Tongue (tissue), 2 donors: ENCODE measurements around the gene ACACA. TPM values are rescaled to one million over a fixed set of nuclear protein-coding genes. Genes with fewer than 3 reads are reported as not detected.

ENCODE experiments used
- DNase-seq: peaks from one replicate; pipeline ENCODE4 v3.0.0-alpha.2; 2015
- total RNA-seq: library from RNA; depleted of rRNA; stranded (reverse); fragments of >200 nt; gene quantifications from one replicate; pipeline ENCODE4 v1.2.3, GENCODE V29; 2014

Gene ACACA
- total RNA-seq, 1 donor from 2014 or later, result 45.0 TPM

- peak; percentile 22 for DNase-seq
Measured at GRCh38 chr17:37292429-37293139, 114.1 kb downstream of the ACACA start.

DNA sequence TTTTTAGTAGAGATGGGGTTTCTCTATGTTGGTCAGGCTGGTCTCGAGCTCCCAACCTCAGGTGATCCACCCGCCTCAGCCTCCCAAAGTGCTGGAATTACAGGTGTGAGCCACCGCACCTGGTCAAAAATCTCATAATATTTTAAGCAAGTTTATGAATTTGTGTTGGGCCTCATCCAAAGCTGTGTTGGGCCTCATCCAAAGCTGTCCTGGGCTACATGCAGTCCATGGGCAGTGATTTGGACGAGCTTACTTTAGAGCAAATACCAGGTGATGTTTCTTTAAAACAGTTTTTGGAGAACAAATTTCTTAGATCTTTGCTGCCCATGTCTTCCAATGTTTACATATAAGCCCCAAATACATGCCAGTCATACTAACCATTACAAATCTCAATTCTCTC, 115.3 kb downstream of the ACACA start:
- no peak for DNase-seq

DNA sequence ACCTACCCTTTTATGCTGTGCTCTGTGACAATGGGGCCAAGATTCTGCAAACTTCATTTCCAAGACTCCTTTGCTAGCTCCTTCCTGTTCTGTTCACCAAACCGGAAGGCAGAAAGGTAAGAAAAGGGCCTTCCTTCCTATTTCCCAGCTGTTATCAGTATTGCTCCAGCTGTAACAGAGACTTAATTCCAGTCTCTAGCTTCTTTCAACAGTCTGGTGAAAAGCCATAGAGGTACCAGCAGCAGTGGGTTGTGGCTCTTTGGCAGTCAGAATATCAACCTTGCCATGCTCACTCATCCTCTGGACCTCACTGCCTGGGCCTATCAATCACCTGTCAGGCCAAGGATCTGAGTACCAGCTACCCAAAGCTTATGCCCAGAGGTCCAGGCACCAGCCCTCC, 120.2 kb downstream of the ACACA start:
- DNase-seq, result no peak

DNA sequence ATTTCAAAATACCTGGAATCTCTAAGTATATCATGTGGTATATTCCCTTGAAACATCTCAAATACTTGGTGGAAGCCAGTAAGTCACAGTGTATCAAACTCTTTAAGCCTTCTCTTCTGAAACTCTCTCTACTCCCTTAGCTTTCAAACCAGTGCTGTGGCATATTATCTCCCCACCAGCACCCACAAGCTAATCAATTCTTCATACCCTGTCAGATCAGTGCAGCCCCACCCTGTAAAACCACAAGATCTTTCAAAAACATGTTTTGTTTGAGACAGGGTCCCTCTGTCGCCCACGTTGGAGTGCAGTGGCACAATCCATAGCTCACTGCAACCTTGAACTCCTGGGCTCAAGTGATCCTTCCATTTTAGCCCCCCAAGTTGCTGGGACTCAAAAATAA, 122.4 kb downstream of the ACACA start:
- no peak for DNase-seq

- DNase-seq, result no peak
Measured at GRCh38 chr17:37283414-37283961, 123.1 kb downstream of the ACACA start.

- DNase-seq, result no peak
Measured at GRCh38 chr17:37280841-37281240, 125.8 kb downstream of the ACACA start.

DNA sequence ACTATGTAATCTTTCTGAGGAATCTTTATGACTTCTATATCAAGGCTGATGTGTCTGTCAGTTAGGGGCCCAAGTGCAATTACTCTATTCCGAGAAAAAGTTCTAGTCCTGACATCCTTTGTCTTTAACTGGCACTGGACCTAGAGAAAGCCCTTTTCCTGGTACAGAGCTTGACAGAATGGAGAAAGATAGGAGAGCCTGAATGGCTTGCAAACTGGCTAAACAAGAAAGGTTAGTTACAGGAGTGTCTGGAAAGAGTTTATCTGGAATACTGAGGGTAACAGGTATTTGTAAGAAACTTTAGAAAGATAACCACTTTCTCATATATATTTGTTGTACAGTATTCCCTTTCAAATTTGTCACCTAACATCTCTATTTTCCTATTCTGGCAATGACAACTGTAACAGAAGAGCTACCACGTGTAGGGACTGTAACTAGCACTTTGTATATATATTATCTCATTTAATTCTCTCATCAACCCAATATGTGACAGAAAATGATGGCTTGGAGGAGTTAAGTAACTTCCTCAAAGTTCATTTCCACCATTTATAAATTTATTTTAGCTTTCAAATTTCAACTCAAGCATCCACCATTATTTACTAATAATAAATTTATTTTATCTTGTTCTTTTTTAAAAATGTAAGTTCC, 128.3 kb downstream of the ACACA start:
- DNase-seq, result no peak

DNA sequence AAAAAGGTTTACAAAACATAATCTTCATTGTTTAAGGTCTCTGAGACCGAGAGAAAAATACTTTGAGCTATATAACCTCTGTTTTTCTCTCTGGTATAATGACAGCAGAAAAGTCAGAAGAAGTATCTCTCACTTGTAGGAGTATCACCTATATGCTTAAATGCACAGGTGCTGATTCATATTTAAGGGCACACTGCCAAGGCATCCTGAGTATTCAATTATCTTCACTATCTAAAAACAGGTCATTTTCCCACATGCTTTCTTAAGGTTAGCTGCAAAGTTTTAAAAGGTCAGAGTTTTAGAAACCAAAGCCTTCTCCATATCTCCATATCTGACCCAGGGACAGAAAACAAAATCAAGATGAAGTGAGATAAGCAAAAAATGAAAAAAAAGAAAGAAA, 130.2 kb downstream of the ACACA start:
- no peak for DNase-seq

- no peak for DNase-seq
Measured at GRCh38 chr17:37274461-37274860, 132.2 kb downstream of the ACACA start.

DNA sequence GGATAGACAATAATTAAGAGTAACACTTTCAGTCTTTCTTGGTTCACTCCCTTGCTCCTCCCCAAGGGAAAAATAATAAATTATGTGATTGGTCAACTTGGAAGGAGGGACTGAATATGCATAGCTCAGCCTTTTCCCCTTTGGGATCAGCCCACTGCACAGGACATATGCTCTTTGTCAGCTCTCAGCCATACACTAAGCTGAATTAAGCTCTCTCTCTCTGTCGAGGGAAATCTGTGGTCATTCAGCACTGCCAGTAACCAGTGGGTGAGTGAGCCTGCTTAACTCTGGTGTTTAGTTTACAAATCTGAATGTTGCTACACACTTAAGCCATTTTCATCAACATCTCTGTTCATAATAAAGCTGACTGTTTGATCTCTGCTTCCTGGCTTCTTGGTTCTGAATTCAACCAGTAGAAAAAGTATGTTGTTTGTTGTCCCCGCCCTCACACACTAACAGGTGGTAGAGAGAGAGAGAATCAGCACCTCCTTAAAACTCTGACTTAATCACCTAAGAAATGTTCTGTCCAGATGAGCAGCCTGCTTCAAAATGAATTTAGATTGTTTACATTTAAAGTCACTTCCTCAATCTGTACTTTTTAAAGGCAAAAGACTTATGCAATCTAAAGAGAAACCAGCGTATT, 133.1 kb downstream of the ACACA start:
- peak; percentile 40 for DNase-seq

DNA sequence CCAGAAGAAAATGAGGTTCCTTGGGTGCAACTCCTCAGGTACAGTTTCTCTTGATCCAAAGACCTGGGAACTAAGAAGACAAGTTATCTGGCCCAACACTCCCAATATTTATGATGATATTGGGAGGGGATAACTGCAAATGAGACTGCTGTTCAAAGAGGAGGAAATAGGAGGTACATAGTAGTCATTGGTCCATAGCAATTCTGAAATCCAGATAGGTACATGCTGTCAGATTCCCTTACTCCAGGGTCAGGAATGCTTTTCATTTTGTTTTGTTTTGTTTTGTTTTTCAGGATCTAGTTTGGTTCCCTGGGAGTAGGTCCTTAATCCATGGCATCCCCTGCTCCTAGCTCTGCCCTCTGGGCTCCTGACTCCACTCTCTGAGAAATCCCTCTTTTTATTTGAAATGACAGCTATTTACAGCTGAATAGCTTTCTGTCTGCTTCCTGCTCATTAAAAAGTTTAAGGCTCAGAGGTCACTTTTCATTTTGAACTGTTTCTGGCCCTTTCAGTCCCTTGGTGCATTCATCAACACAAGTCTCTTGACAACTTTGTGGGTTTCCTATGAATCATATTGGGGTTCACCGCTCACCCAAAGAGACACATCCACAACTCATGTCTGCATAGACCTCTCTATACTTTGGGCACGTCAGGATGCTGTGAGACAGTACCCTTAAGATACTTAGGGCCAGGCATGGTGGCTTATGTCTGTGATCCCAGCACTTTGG, 141.0 kb downstream of the ACACA start:
- no peak for DNase-seq

GRCh38 chr17:37261286-37261685, 145.3 kb downstream of the ACACA start:
- DNase-seq, result no peak

GRCh38 chr17:37259030-37259735, 147.5 kb downstream of the ACACA start:
- DNase-seq, result no peak

GRCh38 chr17:37256627-37257026, 150.0 kb downstream of the ACACA start:
- DNase-seq, result no peak

DNA sequence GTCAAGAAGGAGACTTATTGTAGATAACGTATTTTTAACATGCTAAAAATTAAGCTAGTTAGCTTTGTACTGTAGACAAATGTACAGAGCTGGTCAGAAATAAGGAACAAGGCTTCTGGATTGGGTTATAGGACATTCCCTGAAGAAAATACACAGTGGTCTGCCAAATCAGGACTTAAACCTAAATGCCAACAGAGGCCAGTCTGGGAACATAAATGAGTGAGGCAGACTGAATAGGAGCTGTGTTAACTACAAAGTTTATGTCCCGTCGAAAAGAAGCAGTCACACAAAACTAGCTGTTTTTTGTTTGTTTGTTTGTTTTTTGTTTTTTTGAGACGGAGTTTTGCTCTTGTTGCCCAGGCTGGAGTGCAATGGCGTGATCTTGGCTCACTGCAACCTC, 151.2 kb downstream of the ACACA start:
- peak; percentile 5 for DNase-seq

- DNase-seq, result no peak
Measured at GRCh38 chr17:37247825-37248224, 158.8 kb downstream of the ACACA start.

DNA sequence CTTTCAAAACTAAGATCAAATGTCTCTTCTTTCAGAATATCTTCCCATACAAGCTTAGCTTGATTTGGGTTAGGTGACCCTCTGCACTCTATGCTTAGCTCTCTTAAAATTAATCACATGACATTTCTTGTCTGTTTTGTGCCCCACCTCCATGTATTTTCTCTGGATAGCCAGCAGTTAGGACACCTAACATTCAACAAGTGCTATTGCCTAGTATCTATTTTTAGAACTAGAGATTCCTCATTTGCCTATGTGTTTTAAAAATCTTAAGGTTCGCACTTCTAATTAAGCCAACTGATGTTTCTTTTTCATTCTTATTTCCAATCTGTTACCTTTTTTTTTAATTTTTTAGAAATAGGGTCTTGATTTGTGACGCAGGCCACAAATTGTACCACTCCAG, 160.6 kb downstream of the ACACA start:
- no peak for DNase-seq

GRCh38 chr17:37240381-37240780, 166.3 kb downstream of the ACACA start:
- DNase-seq, result no peak

DNA sequence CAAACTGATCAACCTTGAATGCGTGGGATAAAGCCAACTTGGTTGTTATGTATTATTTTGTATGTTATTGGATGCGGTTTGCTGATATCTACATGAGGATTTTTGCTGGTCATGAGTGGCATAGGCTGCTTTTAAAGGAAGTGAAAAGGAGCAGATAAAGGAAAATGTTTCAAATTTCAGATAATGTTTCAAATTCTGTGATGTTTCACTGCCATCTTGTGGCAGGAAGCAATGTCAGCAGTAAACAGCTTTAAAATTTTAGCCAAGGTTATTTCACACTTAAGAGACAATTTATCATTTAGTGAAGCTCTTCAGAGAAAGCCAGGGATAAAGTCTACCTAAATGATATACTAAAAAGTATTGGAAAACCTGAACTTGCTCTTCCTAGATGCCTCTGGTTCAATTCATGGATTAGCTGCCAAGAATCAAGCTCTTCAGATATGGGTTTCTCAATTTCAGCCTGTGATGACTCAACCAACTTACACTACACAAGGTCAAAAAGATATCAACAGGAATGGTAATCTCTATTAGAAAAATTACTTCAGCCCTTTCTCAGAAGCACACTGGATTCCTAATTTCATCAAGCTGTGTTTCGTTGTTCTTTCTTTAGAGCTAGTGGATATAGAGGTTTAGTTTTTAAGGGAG, 166.8 kb downstream of the ACACA start:
- DNase-seq, result peak; percentile 48

DNA sequence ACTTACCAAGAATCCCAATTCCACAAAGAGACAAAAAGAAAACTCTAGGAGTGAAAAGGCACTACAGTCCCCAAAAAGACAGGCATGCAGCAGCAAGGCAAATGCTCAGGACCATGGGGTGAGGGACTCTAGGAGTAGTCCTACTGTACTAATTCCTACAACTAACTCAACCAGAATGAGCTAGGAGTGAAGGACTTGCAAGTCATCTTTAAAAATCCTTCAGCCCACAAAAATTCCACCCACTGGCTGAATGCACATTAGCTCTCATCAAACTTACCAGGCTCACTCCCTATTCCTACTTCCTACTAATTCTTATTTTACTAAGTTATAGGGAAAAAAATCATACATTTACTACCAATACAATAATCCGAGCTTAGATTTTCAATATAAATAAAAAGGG, 172.5 kb downstream of the ACACA start:
- no peak for DNase-seq

DNA sequence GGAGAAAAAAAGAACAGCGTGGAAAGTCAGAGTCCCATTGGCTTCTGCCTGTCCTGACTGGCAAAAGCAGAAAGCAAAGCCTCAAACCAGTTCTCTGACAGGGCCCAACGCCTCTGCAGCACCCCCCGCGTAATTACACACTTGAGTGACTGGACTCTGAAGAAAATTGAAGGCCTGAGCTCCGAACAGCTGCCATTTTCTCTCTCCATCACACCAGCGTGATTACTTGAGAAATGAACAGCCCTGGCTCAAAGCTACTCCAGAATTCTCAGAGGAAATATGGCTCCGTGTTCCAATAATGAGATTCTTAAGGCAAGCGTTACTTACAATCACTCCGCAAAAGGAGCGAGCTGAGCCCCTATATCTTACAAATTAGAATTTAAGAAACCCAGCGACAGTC, 173.6 kb downstream of the ACACA start:
- no peak for DNase-seq

GRCh38 chr17:37231887-37232286, 174.7 kb downstream of the ACACA start:
- no peak for DNase-seq
